Stimulated activated naive CD4-positive, alpha-beta T cell (primary cell): ENCODE data around the gene CFAP99.

ENCODE experiments used
- DNase-seq, 6 experiments: peaks; one replicate each; lab custom pipeline; 2025; lab: John Stamatoyannopoulos, UW

The CFAP99 gene

GRCh38 chr4:2411786-2412510 is 6.8 kb upstream of the CFAP99 start:
- peak in 1 of 6 experiments; percentile 45 for DNase-seq

DNA sequence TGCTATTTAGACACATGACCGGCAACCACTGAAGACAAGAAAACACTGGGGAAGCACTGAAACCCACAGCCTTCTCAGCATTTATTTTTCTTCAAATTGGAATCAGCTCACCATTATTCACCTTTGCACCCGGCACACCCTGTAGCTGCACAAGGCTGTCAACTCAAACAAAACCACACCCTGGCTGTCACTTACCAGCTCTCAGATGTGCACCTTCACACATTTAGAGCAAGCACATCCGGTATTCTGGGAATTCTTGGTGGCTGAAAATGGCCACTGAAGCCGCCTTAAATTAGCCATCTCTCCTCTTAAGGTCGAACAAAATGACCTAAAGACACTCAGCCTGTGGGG is 6.2 kb upstream of the CFAP99 start:
- peak in 5 of 6 experiments; percentile 22 to 88 (median 81) for DNase-seq

DNA sequence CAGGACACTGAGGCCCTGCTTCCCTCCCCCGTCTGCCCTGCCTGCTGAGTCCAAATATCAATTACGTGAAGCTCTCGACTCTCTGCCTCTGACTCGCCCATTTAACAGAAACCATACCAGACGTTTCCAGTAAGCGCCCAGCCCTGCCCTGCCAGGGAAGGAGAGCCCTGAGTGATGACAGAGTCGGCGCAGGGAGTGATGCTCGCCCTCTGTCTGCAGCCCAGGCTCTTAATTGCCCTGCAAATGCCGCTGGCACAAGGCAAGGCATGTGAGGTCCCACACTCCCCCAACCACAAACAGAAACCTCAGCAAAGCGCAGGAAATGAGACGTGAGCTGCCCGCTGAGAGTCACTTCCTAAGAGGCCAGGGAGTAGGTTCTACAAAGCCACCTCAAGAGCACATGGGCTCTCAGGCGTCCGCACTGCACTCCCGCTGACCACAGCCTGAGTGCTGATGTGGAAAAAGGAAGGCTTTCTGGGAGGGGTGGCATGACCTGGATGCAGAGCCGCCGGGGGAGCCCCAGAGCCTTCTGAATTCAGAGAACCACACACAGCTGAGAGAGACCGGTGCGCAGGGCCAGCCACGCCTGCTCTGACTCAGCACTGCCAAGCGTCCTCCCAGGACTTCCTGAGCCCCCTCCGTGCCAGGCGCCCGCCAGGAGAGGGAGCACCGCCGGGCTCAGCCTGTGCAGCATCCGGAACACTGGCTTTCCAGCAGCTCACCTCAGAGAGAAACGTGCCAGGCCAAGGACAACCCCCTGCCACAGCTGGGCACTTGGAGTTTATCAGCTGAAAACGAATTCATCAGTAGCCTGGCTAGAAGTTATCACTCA is 5.7 kb upstream of the CFAP99 start:
- DNase-seq: peak; percentile 67 to 88 (median 80)

- peak in 1 of 6 experiments; percentile 42 for DNase-seq
These were observed 4.7 kb upstream of the CFAP99 start for GRCh38 chr4:2413821-2414610.

DNA sequence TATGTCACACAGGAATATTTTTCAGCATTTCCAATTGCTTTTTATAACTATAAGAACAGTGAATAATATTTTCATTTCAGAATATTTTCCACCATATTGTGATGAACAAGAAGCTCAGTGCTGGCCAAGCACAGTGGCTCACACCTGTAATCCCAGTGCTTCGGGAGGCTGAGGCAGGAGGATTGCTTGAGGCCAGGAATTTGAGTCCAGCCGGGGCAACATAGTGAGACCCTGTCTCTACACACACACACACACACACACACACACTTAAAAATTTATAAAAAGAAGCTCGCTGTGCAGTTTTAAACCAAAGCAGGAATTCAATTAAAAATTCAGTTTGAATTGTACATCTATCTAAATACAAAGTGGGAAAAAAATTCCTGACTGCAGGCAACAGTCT is 3.5 kb upstream of the CFAP99 start:
- DNase-seq: no peak

DNA sequence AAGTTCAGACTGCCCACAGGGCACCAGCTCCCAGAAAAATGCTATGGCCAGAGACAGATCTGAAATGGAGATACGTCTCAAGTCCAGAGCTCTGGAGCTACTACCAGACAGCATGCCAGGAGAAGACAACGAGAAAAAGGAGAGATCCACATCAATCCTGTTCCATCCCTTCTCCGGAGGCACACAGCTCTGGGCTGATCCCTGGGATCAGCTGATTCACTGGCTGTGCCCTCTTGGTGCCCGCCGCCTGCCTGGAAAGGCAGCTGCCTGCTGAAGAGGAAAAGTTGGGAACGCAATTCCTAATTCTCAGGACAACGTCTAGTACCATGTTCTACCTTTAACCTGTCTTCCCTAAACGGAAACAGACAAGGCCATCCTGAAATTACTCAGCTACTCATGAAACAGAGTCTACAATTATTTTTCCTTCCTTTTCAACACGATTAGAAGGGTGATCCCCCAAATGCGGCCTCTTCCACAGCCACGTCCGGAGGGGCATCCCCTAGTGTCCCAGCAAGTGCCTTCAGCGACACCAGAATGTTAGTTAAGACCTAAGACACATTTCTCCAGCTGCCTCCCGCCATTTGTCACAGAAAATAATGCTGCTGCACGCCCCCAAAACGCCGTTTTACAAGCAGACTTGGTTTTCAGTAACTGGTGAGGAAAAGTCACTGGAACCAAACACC is 2.7 kb upstream of the CFAP99 start:
- DNase-seq: peak in 1 of 6 experiments; percentile 11

DNA sequence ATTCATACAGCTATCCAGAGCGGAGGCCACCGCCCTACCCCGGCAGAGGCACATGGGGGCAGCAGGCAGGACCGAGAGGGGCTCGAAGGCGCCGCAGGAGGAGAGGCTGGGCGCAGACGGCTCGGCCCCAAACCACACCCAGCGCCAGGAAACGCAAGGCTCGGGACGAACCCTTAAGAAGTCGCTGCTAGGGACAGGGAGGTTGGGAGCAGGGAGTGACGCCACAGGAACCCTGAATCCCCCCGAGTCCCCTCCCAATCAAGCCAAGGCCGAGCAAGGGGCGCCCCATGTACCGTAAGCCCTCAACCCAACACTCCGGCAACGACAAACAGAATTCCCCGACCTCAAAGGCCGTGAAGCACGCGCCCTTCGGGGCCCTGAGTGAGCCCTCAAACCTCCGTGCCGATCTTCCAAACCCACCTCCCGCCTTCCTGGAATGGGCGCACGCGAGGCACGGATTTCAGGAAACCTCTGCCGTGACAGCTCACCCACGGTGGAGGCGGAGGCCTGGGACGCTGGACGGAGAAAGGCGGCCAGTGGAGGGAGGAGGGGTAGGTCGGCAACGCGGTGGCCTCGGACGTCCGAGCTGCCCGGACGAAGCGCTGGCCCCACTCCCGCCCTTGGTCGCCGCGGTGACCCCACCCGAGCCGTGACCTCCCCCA is 2.1 kb upstream of the CFAP99 start:
- peak in 1 of 6 experiments; percentile 17 for DNase-seq

DNA sequence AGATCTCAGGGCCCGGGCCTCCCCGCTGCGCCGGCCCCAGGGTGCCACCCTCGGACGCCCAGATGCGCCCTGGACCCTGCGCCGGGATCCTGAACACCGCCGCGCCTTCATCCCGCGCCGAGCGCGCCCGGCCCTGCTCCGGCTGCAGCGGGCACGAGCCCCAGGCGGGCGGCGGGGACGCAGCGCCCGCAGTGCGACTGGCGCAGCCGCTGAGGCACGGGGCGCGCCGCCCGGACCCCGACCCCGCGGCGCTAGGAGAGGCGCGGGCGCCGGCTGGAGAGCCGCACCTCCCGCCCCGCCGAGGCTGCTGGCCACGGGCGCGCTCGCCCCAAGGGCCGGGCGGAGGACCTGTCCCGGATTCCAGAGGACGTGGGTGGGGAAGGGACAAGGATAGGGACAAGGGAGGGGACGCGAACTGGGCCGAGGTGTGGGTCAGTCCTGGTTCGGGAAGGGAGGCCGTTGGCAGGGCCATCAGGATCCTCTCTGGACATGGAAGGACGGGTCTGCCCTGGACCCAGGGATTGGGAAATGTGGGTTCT is 1.5 kb upstream of the CFAP99 start:
- DNase-seq: peak in 3 of 6 experiments; percentile 16 to 31 (median 17)

DNA sequence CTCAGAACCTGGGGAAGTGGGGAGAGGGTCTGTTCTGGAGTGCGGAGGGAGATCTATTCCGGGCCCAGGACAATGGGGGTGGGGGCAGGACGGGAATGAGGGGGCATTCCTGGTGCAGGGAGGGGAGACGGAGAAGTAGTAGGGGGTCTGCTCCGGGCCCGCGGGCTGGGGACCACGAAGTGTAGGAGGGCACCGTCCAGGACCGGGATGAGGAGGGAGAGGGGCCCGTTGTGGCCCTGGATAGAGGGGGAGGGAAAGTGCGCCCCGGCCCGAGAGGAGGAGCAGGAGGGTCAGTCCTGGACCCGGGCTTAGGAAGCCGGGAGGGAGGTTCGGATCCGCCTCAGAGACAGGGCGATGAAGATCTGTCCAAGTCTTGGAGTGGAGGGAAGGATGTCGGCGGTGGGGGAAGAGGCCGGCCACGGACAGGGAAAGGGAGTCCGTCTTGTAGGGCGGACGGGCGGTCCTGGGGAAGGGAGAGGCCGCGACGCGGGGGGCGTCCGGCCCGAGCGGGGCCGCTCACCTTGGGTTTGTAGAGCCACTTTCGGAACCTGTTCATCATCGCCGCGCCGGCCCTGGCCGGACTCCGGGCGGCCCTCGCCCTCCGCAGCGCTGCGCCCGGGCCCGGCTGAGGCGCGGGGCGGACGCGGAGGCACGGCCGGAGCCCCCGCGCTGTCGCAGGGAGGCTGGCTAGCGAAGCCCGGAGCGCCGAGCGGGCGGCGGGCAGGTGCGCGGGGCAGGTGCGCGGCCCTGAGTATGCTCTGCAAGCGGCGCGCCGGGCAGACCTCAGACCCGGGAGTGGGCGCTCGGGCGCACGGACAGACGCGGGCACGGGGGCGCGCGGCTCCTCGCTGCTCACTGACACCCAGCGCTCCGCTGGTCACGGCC is 748 bp upstream of the CFAP99 start, which contains the start of gene ZFYVE28:
Gene ZFYVE28, minus strand, starts transcription at position 881 of the 885 bp plus-strand sequence. Its CDS starts 322 bp downstream, at position 559.
- DNase-seq: peak in 2 of 6 experiments; percentile 34 to 52

DNA sequence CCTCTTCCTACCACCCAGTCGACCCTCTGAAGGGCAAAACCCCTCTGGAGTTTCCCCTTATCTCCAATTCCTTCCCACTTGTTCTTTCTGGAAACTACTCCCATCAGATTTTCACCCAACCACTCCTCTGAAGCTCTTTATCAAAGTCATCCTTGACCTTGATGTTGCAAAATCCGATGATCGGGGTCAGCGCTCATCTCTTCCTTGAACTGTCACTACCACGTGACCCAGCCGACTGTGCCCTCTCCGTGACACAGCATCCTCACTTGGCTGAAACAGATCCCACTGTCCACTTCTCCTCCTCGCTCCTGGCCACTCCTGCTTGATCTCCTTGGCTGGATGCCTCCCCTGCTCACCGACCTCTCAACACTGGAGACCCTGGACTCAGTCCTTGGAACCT is 1.1 kb downstream of the CFAP99 start:
- DNase-seq: no peak

- DNase-seq: no peak
These were observed 3.2 kb downstream of the CFAP99 start for GRCh38 chr4:2421928-2422327.

DNA sequence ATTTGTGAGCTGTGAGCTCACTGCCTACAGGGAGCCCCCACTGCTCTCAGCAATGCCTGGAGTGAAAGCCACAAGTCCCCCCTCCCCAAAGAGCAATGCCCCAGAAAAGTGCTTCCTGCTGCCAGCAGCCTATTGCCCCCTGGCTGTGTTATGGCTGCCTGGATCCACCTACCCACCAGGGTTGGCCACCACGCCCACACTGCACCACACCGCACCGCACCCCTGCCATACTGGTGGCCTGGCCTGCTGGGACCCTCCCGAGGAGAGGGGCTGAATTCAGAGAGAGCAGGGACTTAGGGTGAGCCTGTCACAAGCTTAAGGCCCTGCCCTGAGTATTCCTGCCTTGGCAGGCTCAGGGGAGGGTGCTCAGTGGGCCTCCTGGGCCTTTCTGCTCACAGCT is 4.3 kb downstream of the CFAP99 start:
- DNase-seq: no peak

DNA sequence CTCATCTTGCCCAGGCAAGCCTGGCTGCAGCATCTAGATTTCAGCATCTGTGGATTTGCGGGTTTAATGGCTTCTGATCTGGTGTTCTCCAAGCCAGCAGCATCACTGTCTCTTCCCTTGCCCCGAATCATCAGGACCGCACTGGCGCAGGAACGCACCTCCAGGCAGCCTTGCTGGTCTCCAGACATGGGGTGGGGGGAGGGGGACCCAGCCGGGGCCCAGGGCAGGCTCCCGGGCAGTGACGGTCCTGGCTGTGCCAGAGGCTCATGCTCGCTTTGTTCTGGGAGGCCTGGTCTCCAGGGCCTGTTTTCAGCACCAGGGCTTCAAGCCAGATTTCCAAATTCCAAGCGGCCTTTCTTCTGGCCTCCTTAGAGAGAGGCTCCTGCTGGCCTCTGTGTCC is 4.9 kb downstream of the CFAP99 start:
- DNase-seq: no peak

GRCh38 chr4:2424581-2424980 is 5.8 kb downstream of the CFAP99 start:
- no peak for DNase-seq

- no peak for DNase-seq
These were observed 6.8 kb downstream of the CFAP99 start for GRCh38 chr4:2425386-2426068.

DNA sequence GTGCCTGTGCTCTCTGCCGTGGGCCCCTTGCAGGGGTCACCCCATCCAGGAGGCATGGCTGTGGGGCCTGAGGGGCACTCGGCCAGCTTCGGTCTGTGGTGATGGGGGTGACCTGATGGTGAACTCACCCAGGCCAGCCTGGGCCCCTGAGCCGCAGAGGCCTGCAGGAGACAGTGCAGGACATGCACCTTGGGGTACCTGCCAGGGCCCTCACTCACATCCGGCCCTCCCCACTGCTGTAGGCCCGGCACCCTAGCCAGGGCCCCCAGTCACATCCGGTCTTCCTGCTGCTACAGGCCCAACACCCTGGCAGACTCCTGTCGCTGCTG is 7.3 kb downstream of the CFAP99 start:
- no peak for DNase-seq

DNA sequence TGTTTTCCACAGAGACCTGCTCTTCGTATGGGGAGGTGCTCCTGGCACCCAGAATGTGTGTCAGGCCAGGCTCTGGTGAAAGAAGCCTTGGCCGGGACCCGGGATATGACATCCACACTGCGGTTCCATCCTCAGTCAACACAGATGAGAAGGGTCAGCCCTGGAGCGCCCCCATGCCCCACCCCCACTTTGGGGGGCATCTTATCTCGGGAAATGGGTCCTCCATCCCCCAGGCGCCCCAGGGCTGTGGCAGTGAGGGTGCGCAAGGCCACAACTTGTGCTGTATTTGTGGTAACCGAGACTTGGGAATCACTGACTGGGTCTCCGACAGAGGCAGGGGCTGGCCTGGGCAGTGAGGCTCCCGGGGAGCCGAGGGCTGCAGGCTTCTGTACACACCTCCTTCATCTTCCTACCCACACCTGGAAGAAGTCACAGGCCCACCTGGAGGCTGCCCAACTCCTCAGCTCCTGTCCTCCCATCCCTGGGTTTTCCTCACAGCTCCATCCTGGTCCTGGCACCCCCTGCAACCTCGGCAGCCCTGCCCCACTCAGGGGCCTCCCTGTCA is 8.0 kb downstream of the CFAP99 start:
- no peak for DNase-seq

DNA sequence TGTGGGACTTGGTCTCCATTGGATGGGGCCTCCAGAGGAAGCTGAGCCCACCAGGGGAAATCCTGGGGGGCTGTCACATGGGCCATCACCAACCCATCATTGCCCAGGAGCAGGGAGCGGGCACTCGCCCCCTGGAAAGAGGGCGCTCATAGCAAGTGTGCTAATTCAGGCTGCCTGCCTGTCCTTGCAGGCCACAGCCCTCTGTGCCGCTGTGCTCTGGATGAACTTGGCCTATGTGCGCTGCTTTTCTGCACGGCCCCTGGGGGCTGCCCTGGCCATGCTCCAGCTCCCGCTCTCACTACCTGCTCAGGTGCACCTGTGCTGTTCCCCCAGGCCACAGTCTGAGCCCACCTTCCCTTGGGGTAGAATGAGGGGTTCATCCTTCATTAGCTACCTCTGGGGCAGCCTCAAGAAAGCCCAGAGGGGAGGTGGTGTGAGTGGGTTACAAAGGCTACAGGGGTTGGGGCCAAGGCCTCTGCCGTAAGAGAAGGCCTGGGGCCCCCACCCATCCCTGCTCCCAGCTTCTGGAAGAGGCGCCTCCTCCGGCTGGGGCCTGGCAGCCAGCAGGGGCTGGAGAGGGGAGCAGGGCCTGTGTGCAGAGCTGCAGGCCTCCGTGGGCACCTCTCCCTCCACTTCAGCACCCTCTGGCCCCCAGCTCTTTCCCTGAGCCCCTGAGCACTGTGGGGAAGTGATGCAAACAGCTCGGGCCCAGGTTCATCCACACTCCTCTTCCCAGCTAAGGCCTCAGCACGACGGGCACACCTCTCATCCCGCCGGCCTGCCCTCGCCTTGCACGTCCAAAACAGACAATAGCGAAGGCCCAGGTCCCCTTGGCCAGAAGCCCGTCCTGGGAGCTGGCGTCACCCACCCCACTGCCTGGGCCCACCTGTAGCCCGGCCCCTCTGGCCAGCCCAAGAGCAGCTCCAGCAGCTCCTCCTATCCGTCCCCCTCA is 8.9 kb downstream of the CFAP99 start:
- DNase-seq: no peak
